NCI-H187 treated with DMSO at 0.1 percent for 48 hours (cell line): ENCODE measurements around the gene ZFP36.
"Not testable (repeated sequence)": the region's sequence is repeated elsewhere in the genome, so short reads cannot be mapped to it uniquely, and the experiment has no call there.

Source experiments
- DNase-seq: peaks from one replicate; lab custom pipeline; 2025; lab: John Stamatoyannopoulos, UW

Gene ZFP36

DNA sequence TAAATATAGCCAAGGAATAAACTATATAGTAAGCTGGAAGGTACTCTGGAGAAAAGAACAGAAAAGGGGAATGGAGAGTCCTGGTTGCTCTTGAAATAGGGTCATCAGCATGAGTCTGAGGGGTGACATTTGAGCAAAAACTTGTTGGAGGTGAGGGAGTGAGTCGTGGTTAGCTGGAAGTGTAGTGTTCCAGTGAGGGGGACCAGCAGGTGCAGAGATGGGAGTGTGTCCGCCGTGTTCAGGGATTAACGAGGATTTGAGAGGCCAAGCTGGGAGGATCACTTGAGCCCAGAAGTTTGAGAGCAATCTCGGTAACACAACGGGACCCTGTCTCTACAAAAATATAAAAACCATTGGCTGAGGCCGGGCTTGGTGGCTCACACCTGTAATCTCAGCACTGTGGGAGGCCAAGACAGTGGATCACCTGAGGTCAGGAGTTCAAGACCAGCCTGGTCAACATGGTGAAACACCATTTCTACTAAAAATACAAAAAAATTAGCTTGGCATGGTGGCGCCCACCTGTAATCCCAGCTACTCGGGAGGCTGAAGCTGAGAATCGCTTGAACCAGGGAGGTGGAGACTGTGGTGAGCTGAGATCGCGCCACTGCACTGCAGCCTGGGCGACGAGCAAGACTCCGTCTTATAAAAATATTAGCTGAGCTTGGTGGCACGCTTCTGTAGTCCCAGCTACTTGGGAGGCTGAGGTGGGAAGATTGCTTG is 39.9 kb downstream of the ZFP36 start:
- no peak for DNase-seq

DNA sequence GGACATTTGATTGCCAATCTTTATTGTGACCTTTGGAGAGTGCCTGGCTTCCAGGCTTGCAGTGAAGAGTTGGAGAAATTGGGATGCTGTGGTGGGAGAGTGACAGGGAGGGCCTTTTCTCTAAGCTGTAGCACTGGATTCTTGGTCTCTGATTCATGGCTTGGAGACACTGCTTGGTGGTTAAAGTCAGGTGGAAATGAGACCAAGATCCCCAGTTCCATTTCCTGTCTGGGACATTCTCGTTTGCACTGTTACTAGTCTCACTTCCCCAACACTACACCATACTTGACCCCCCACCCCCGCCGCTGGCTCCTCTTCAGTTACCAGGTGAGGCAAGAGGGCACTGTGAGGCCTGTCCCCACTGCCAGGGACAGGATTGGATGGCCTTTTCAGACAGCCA is 41.6 kb downstream of the ZFP36 start:
- no peak for DNase-seq

- no peak for DNase-seq
Observed at GRCh38 chr19:39449116-39449797, 42.6 kb downstream of the ZFP36 start.

- not testable (repeated sequence) for DNase-seq
Observed at GRCh38 chr19:39451257-39451656, 44.6 kb downstream of the ZFP36 start.
